ENCODE data around the gene NPAS1. TPM values are rescaled to one million over a fixed set of nuclear protein-coding genes. Genes with fewer than 3 reads are reported as not detected.

The NPAS1 gene
- total and polyA plus RNA-seq, 2 experiments from 2014 or later: 0.23 to 4.5 TPM

DNA sequence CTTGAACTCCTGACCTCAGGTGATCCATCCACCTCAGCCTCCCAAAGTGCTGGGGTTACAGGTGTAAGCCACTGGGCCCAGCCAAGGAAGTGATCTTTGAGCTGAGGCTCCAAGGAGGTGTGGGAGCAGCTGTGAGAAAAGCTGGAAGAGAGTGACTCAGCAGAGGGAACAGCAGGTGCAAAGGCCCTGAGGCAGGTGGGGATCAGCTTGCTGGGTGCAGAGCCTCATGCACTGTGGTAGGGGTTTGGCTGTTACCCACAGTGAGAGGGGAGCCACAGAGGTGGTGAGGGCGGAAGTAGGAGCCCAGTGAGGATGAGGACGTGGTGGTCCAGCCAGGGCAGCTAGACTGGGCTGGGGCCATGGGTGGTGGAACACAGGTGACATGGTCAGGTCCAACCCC lies 6.5 kb downstream of the NPAS1 start:
- H3K27me3 ChIP-seq: peaks cover 57% of the 10 kb centered on the region
- no peak for TF ChIP-seq CTCF (IDR thresholded peaks at IDR 0.05; ENCODE audit: poor library complexity)
- no peak for TF ChIP-seq EZH2 (IDR thresholded peaks at IDR 0.05; ENCODE audit: borderline replicate concordance)
- no peak for TF ChIP-seq EZH2phosphoT487 (IDR thresholded peaks at IDR 0.05; ENCODE audit: low read depth, severe bottlenecking, unreplicated experiment)

DNA sequence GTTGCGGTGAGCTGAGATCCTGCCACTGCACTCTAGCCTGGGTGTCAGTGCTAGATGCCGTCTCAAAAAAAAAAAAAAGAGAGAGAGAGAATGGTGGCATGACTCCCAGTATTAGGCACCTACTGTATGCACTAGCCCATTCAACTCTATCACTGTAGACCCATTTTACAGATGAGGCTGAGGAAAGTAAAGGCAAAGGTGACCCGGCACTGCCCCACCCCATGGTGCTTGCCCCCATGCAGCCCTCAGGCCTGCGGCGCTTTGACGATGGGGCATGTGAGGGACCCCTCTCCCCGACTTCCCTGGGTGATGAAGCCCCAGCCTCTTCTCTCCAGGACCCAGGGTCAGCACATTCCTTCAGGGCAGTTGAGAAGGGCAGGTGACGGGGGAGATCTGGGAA lies 7.3 kb downstream of the NPAS1 start:
- Histone ChIP-seq H3K27ac (no peak overlapping the region), H3K36me3 (replicated peaks; ENCODE audit: insufficient read depth, low read depth) (no peaks in the 10 kb centered on the region), H3K4me1 (ENCODE audit: insufficient read depth) (no peaks in the 10 kb centered on the region), H3K9me2 (replicated peaks; ENCODE audit: insufficient read depth) (no peaks in the 10 kb centered on the region), H3K27me3 (peaks cover 49% of the 10 kb centered on the region), H4K20me1 (ENCODE audit: insufficient read depth, poor library complexity, severe bottlenecking) (no peaks in the 10 kb centered on the region), H3K9me3 (ENCODE audit: low read depth) (no peaks in the 10 kb centered on the region), H3K79me2 (no peaks in the 10 kb centered on the region), H2AFZ (no peak overlapping the region), H3K4me2 (no peak overlapping the region), H3K4me3 (no peak overlapping the region)
- no peak for TF ChIP-seq CTCF (IDR thresholded peaks at IDR 0.05; ENCODE audit: poor library complexity)
- no peak for TF ChIP-seq EZH2 (IDR thresholded peaks at IDR 0.05; ENCODE audit: borderline replicate concordance)
- TF ChIP-seq EZH2phosphoT487 (IDR thresholded peaks at IDR 0.05; ENCODE audit: low read depth, severe bottlenecking, unreplicated experiment): no peak
- peak; percentile 3 for DNase-seq (ENCODE audit: low spot score)
- WGBS (ENCODE audit: low lambda C conversion rate, missing lambda C conversion rate): 96% methylated on average over 8 of the region's 8 CpGs

More for the DNA sequence above, 6.5 kb downstream of the NPAS1 start:
- Histone ChIP-seq H4K20me1 (ENCODE audit: insufficient read depth, poor library complexity, severe bottlenecking) (no peaks in the 10 kb centered on the region), H3K9me3 (ENCODE audit: low read depth) (no peaks in the 10 kb centered on the region), H3K4me2 (no peak overlapping the region), H3K27ac (no peak overlapping the region), H3K9me2 (replicated peaks; ENCODE audit: insufficient read depth) (no peaks in the 10 kb centered on the region), H2AFZ (no peak overlapping the region), H3K4me3 (no peak overlapping the region), H3K4me1 (ENCODE audit: insufficient read depth) (peaks cover 6% of the 10 kb centered on the region), H3K36me3 (replicated peaks; ENCODE audit: insufficient read depth, low read depth) (no peaks in the 10 kb centered on the region), H3K79me2 (no peaks in the 10 kb centered on the region)
- DNase-seq (ENCODE audit: low spot score): no peak
- 85% methylated on average over 2 of the region's 2 CpGs for WGBS (ENCODE audit: low lambda C conversion rate, missing lambda C conversion rate)

DNA sequence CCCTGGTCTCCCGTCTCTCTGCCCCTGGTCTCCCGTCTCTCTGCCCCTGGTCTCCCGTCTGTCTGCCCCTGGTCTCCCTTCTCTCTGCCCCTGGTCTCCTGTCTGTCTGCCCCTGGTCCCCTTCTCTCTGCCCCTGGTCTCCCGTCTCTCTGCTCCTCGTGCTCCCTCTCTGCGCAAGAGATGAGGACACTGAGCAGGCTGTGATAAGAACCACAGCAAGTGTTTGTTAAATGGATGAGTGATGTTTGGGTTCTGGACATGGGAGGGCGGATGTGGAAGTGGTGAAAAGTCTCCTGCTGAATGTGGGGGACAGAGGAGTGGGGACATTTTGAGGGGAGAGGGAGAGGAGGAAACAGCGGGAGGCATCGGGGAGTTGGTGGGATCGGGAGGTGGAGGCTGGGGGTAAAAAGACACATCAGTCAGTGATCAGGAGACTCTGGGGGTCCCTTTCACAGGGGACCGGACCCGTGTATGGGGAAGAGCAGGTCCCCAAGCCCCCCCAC lies 8.0 kb downstream of the NPAS1 start:
- WGBS (ENCODE audit: low lambda C conversion rate, missing lambda C conversion rate): 49% methylated on average over 7 of the region's 12 CpGs
- H3K27me3 ChIP-seq: peaks cover 42% of the 10 kb centered on the region

More for the DNA sequence above, 8.0 kb downstream of the NPAS1 start:
- H3K36me3 ChIP-seq (replicated peaks; ENCODE audit: insufficient read depth, low read depth): no peaks in the 10 kb centered on the region
- no peak overlapping the region for H3K27ac ChIP-seq
- H4K20me1 ChIP-seq (ENCODE audit: insufficient read depth, poor library complexity, severe bottlenecking): no peaks in the 10 kb centered on the region
- no peaks in the 10 kb centered on the region for H3K9me2 ChIP-seq (replicated peaks; ENCODE audit: insufficient read depth)
- H3K79me2 ChIP-seq: no peaks in the 10 kb centered on the region
- no peak overlapping the region for H2AFZ ChIP-seq
- no peak overlapping the region for H3K4me3 ChIP-seq
- no peak overlapping the region for H3K4me2 ChIP-seq
- TF ChIP-seq EZH2 (IDR thresholded peaks at IDR 0.05; ENCODE audit: borderline replicate concordance) (no peak), CTCF (IDR thresholded peaks at IDR 0.05; ENCODE audit: poor library complexity) (no peak), EZH2phosphoT487 (IDR thresholded peaks at IDR 0.05; ENCODE audit: low read depth, severe bottlenecking, unreplicated experiment) (no peak)
- peak; percentile 3 for DNase-seq (ENCODE audit: low spot score)
- no peaks in the 10 kb centered on the region for H3K9me3 ChIP-seq (ENCODE audit: low read depth)
- no peaks in the 10 kb centered on the region for H3K4me1 ChIP-seq (ENCODE audit: insufficient read depth)
